ENCODE measurements around the gene CASK. TPM values are rescaled to one million over a fixed set of nuclear protein-coding genes. Genes with fewer than 3 reads are reported as not detected.

CASK gene
- total and polyA plus RNA-seq, 2 of the 13 experiments (the other 11 are each of a cell fraction or from before 2014, with no cell fraction given) = 14.5 to 16.0 TPM

- FAIRE-seq (no peak), DNase-seq (ENCODE audit: low spot score) (no peak), ATAC-seq (no peak)
- Histone ChIP-seq H3K27me3 (ENCODE audit: control insufficient read depth in 1 of 2, insufficient read depth in 2 of 2, low read length in 2 of 2) (no peaks in the 10 kb centered on the region), H4K20me1 (ENCODE audit: insufficient read depth, low read length) (no peaks in the 10 kb centered on the region), H3K4me3 (replicated peaks in 1 of 3; ENCODE audit: insufficient read depth in 1 of 3, low read depth in 2 of 3, low read length in 3 of 3) (no peak overlapping the region), H3K4me1 (ENCODE audit: insufficient read depth, low read length) (no peaks in the 10 kb centered on the region), H3K27ac (ENCODE audit: extremely low read length, insufficient read depth, low read length) (no peak overlapping the region), H2AFZ (ENCODE audit: low read length) (no peak overlapping the region), H3K4me2 (ENCODE audit: low read depth, low read length) (no peak overlapping the region), H3K9me3 (ENCODE audit: low read length) (no peaks in the 10 kb centered on the region), H3K36me3 (replicated peaks in 1 of 2; ENCODE audit: control insufficient read depth in 1 of 2, insufficient read depth in 2 of 2, low read length in 2 of 2) (no peaks in the 10 kb centered on the region), H3K79me2 (ENCODE audit: insufficient read depth, low read length) (no peaks in the 10 kb centered on the region), H3K9ac (ENCODE audit: insufficient read depth, low read depth, low read length) (no peak overlapping the region)
- WGBS (ENCODE audit: low lambda C conversion rate) = 100% methylated on average over 1 of the region's 1 CpG
- in situ Hi-C loops (cut with HindIII; ENCODE audit: extremely low pct_ligation_motif_present, low pct_unique_long_range_greater_than_20kb) = no loop called here
- CTCF ChIA-PET (ENCODE audit: low intra/inter-chr PET ratio, low total read pairs) = no interaction called here
- intact Hi-C loops (cut with micrococcal nuclease; ENCODE audit: unreplicated experiment) = no loop called here
- POLR2A ChIA-PET = no interaction called here
- TF ChIP-seq RAD51 (IDR thresholded peaks at IDR 0.05; ENCODE audit: borderline replicate concordance) = no peak
- TF ChIP-seq PHF20 (CRISPR knock-in tag; IDR thresholded peaks at IDR 0.05) = no peak
- TF ChIP-seq JUND (CRISPR knock-in tag; IDR thresholded peaks at IDR 0.05) = no peak
- BruUV-seq (replicated peaks) = no TSS peak
Measured at GRCh38 chrX:41705042-41705441, 218.3 kb downstream of the CASK start.

GRCh38 chrX:41703574-41704029, 219.8 kb downstream of the CASK start:
- H2AFZ ChIP-seq (ENCODE audit: low read length) = no peak overlapping the region
- no peaks in the 10 kb centered on the region for H3K9me3 ChIP-seq (ENCODE audit: low read length)
- no peak overlapping the region for H3K9ac ChIP-seq (ENCODE audit: insufficient read depth, low read depth, low read length)
- in situ Hi-C loops (cut with HindIII; ENCODE audit: extremely low pct_ligation_motif_present, low pct_unique_long_range_greater_than_20kb) = no loop called here
- no peak overlapping the region for H3K27ac ChIP-seq (ENCODE audit: extremely low read length, insufficient read depth, low read length)
- no peak overlapping the region for H3K4me2 ChIP-seq (ENCODE audit: low read depth, low read length)
- H3K4me3 ChIP-seq (replicated peaks in 1 of 3; ENCODE audit: insufficient read depth in 1 of 3, low read depth in 2 of 3, low read length in 3 of 3) = no peak overlapping the region
- FAIRE-seq = no peak
- H4K20me1 ChIP-seq (ENCODE audit: insufficient read depth, low read length) = no peaks in the 10 kb centered on the region
- BruUV-seq (replicated peaks) = TSS peak; percentile 44
- TF ChIP-seq ATRX (CRISPR knock-in tag; IDR thresholded peaks at IDR 0.05; ENCODE audit: borderline replicate concordance) = no peak
- no peak for TF ChIP-seq LBX2 (CRISPR knock-in tag; IDR thresholded peaks at IDR 0.05; ENCODE audit: borderline replicate concordance)
- TF ChIP-seq ZNF331 (CRISPR knock-in tag; IDR thresholded peaks at IDR 0.05) = no peak
- TF ChIP-seq HNRNPH1 (optimal IDR thresholded peaks at IDR 0.05; ENCODE audit: low read depth, low read length) = no peak
- TF ChIP-seq NFATC3 (CRISPR knock-in tag; IDR thresholded peaks at IDR 0.05) = no peak
- TF ChIP-seq ZNF10 (CRISPR knock-in tag; IDR thresholded peaks at IDR 0.05; ENCODE audit: borderline replicate concordance, low read depth) = no peak
- no peak for TF ChIP-seq ZFY (CRISPR knock-in tag; IDR thresholded peaks at IDR 0.05)
- TF ChIP-seq AKAP8 (CRISPR knock-in tag; IDR thresholded peaks at IDR 0.05) = no peak
- TF ChIP-seq ARID4A (CRISPR knock-in tag; IDR thresholded peaks at IDR 0.05; ENCODE audit: borderline replicate concordance) = no peak
- TF ChIP-seq HMGA1 (CRISPR knock-in tag; conservative IDR thresholded peaks at IDR 0.05) = no peak
- TF ChIP-seq GLI4 (CRISPR knock-in tag; IDR thresholded peaks at IDR 0.05; ENCODE audit: borderline replicate concordance) = no peak
- no peak for TF ChIP-seq ZSCAN29 (CRISPR knock-in tag; conservative IDR thresholded peaks at IDR 0.05)
- H3K79me2 ChIP-seq (ENCODE audit: insufficient read depth, low read length) = no peaks in the 10 kb centered on the region
- CTCF ChIA-PET (ENCODE audit: low intra/inter-chr PET ratio, low total read pairs) = no interaction called here
- DNase-seq (ENCODE audit: low spot score) = no peak
- POLR2A ChIA-PET = no interaction called here
- no peaks in the 10 kb centered on the region for H3K36me3 ChIP-seq (replicated peaks in 1 of 2; ENCODE audit: control insufficient read depth in 1 of 2, insufficient read depth in 2 of 2, low read length in 2 of 2)
- no peaks in the 10 kb centered on the region for H3K4me1 ChIP-seq (ENCODE audit: insufficient read depth, low read length)
- H3K27me3 ChIP-seq (ENCODE audit: control insufficient read depth in 1 of 2, insufficient read depth in 2 of 2, low read length in 2 of 2) = no peaks in the 10 kb centered on the region
- intact Hi-C loops (cut with micrococcal nuclease; ENCODE audit: unreplicated experiment) = no loop called here
- ATAC-seq = no peak

Data from HepG2 (cell line).